ENCODE data around the gene ZMIZ1.
"Not testable (repeated sequence)": the region's sequence is repeated elsewhere in the genome, so short reads cannot be mapped to it uniquely, and the experiment has no call there.

- TF ChIP-seq POLR2A, CTCF, POLR2AphosphoS5, EP300 (IDR thresholded peaks at IDR 0.05): not testable (repeated sequence)
These were observed 264.0 kb downstream of the ZMIZ1 start for GRCh38 chr10:79332610-79333315.

Measured in suprapubic skin (tissue), 4 donors.